Chondrocyte (in vitro differentiated cells): ENCODE measurements around the gene VPS8. TPM values are rescaled to one million over a fixed set of nuclear protein-coding genes. Genes with fewer than 3 reads are reported as not detected.

Experiments
- DNase-seq: peaks from one replicate; pipeline ENCODE4 v3.0.0; 2021; ENCODE audit warnings: mixed read lengths, low spot score
- H3K27ac Mint-ChIP-seq: one replicate; pipeline ENCODE4 v1.8.0; 2021; ENCODE audit warnings: mild to moderate bottlenecking, moderate library complexity, mixed read lengths; ENCODE audit not compliant: unreplicated experiment
- H3K27me3 Mint-ChIP-seq: 2 replicates; pipeline ENCODE4 v1.8.0; 2021; ENCODE audit warnings: low read depth, mixed read lengths
- H3K36me3 Mint-ChIP-seq: 2 replicates; pipeline ENCODE4 v1.8.0; 2021; ENCODE audit warnings: low read depth, mixed read lengths
- H3K4me1 Mint-ChIP-seq: 2 replicates; pipeline ENCODE4 v1.8.0; 2021; ENCODE audit warnings: low read depth, mild to moderate bottlenecking, mixed read lengths
- H3K4me3 Mint-ChIP-seq: one replicate; pipeline ENCODE4 v1.8.0; 2021; ENCODE audit warnings: mild to moderate bottlenecking, moderate library complexity, mixed read lengths; ENCODE audit not compliant: unreplicated experiment
- H3K9me3 Mint-ChIP-seq: 2 replicates; pipeline ENCODE4 v1.8.0; 2021; ENCODE audit warnings: low read depth, mixed read lengths
- total RNA-seq: library from RNA; stranded (reverse); gene quantifications from 3 replicates; pipeline ENCODE4 v1.2.1, GENCODE V29; 2021
- TF ChIP-seq, protein P1 (sequence below): fragments of 200-600 bp; sonication (generic); IDR thresholded peaks from 2 replicates; pipeline ENCODE4 v1.5.0; 2021; ENCODE audit warnings: antibody characterized with exemption, mild to moderate bottlenecking, moderate library complexity

Gene VPS8
- total RNA-seq, 1 donor from 2014 or later, result 53.7 TPM

DNA sequence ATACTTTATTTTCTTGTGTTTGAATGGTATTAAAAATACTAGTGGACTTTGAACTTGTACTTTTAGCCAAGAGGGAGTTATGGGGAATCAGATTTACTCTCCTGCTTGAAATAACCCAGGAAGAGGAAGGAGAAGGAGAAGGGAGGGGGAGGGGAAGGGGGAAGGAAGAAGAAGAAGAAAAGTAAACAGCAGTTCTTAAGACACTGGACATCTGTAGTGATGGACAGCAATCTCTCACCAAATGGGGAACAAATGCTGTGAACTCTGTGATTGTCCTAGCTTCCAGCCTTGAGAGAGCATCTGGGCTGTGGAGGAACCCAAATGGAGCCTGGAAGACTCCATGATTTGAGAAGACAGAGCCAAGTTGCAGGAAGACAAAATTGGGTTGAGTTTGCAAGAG, 52.0 kb downstream of the VPS8 start:
- no peak overlapping the region for H3K4me3 Mint-ChIP-seq
- DNase-seq, result no peak
- H3K9me3 Mint-ChIP-seq, result no peaks in the 10 kb centered on the region
- no peak overlapping the region for H3K27ac Mint-ChIP-seq
- H3K27me3 Mint-ChIP-seq, result no peaks in the 10 kb centered on the region
- peaks cover 3% of the 10 kb centered on the region for H3K4me1 Mint-ChIP-seq
- peaks cover 17% of the 10 kb centered on the region for H3K36me3 Mint-ChIP-seq
- TF ChIP-seq, protein P1, sequence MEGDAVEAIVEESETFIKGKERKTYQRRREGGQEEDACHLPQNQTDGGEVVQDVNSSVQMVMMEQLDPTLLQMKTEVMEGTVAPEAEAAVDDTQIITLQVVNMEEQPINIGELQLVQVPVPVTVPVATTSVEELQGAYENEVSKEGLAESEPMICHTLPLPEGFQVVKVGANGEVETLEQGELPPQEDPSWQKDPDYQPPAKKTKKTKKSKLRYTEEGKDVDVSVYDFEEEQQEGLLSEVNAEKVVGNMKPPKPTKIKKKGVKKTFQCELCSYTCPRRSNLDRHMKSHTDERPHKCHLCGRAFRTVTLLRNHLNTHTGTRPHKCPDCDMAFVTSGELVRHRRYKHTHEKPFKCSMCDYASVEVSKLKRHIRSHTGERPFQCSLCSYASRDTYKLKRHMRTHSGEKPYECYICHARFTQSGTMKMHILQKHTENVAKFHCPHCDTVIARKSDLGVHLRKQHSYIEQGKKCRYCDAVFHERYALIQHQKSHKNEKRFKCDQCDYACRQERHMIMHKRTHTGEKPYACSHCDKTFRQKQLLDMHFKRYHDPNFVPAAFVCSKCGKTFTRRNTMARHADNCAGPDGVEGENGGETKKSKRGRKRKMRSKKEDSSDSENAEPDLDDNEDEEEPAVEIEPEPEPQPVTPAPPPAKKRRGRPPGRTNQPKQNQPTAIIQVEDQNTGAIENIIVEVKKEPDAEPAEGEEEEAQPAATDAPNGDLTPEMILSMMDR, result no peak

DNA sequence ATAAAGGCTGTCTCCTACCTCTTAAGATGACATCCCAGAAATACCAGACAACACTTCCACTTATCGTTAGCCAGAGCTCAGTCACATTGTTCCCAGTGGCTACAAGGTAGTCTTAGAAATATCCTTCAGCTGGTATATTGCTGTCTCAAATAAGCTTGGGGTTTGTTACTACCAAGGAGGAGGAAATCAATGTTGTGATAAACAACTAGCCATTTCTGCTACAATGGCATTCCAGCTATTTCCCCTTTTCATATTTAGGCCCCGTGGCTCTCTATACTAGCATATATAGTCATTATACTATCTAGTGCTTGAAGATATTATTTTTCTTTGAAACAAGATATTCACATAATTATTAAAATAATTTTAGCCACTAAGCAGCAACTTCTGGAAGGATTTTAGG, 56.5 kb downstream of the VPS8 start:
- no peak overlapping the region for H3K4me3 Mint-ChIP-seq
- TF ChIP-seq, protein P1, result no peak
- no peaks in the 10 kb centered on the region for H3K27me3 Mint-ChIP-seq
- no peak for DNase-seq
- H3K27ac Mint-ChIP-seq, result no peak overlapping the region
- peaks cover 11% of the 10 kb centered on the region for H3K36me3 Mint-ChIP-seq
- peaks cover 3% of the 10 kb centered on the region for H3K4me1 Mint-ChIP-seq
- H3K9me3 Mint-ChIP-seq, result no peaks in the 10 kb centered on the region

DNA sequence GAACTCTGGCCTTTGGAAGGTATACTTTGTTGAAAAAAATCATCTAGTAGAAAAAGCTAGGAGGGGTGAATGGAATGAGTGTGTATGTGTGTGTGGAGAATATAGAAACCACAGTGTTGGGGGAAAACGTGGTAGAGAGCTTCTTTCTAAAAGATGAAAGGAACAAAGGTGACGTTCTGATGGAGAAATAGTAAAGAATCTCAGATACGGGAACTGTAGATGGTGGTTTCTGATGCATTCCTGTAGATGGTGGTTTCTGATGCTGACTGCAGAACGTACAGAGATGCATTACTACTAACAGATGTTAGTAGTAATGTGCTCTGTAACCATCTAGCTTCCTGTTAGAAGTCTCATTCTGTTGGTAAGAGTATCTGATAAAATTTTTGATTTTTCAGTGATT, 60.2 kb downstream of the VPS8 start:
- no peaks in the 10 kb centered on the region for H3K9me3 Mint-ChIP-seq
- TF ChIP-seq, protein P1, result no peak

DNA sequence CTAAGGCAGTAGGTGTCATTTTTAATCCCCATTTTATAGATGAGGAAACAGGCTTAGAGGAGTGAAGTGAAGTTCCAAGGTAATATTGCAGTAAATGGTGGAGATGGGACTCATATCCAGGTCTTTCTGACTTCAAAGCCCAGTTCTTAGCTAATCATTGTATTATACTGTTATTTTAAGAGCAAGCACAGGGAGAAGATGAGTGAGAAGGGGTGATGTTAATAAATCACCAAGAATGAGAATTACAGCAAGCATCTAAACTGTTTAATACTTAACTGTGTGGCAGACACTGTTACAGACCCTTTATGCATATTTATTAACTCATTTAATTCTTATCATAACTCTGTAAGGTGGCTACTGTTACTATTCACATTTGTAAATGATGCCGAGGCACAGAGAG, 61.2 kb downstream of the VPS8 start:
- peaks cover 3% of the 10 kb centered on the region for H3K4me1 Mint-ChIP-seq
- H3K27ac Mint-ChIP-seq, result no peak overlapping the region
- H3K27me3 Mint-ChIP-seq, result no peaks in the 10 kb centered on the region
- DNase-seq, result no peak
- H3K36me3 Mint-ChIP-seq, result peaks cover 9% of the 10 kb centered on the region
- no peak overlapping the region for H3K4me3 Mint-ChIP-seq
- TF ChIP-seq, protein P1, result no peak
- H3K9me3 Mint-ChIP-seq, result no peaks in the 10 kb centered on the region

More for the DNA sequence above, 60.2 kb downstream of the VPS8 start:
- no peak overlapping the region for H3K4me3 Mint-ChIP-seq
- no peak overlapping the region for H3K27ac Mint-ChIP-seq
- H3K4me1 Mint-ChIP-seq, result peaks cover 3% of the 10 kb centered on the region
- H3K36me3 Mint-ChIP-seq, result peaks cover 9% of the 10 kb centered on the region
- DNase-seq, result no peak
- H3K27me3 Mint-ChIP-seq, result no peaks in the 10 kb centered on the region

DNA sequence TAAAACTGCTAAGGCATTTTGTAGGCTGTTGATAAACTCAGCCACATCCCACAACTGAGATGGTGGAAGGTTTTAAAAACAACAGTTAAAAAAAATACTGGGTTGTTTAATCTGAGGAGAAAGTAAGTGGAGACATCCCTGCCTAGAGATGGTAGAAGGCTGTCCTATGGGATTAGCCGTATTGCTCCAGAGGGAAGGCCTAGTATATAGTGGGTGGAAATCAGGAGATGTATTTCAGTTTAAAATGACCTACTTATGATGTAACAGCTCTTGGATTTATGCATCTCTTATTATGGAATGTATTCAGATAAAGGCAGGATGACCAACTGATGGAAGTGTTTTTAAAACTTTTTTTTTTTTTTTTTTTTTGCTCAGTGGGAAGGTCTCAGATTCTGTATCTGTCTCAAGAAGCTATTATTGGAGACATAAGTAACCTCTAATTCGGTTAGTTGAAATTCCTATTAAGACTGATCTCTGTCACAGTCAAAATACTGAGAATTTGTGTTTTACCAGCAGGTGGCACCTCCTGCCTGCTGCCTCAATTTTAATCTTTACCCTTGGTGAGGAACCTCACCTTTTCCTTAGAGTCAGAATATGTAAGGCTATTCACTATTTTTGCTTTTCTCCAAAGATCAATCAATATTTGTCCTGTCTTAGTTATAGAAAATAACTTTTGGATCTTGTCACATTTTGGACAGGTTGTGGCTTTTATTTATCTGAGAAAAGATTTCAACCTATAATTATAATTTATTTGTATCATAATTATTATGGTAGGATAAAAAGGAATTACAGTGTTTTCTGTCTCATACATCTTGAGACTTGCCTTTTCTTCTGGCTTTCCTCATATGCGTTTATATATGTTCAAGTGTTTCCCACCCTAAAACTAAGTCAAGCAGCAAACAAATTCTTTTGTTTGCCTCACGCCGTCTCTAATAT, 63.0 kb downstream of the VPS8 start:
- H3K27me3 Mint-ChIP-seq, result no peaks in the 10 kb centered on the region
- H3K36me3 Mint-ChIP-seq, result peaks cover 6% of the 10 kb centered on the region
- DNase-seq, result no peak
- H3K4me1 Mint-ChIP-seq, result no peaks in the 10 kb centered on the region
- TF ChIP-seq, protein P1, result peak; percentile 88
- no peak overlapping the region for H3K4me3 Mint-ChIP-seq
- no peaks in the 10 kb centered on the region for H3K9me3 Mint-ChIP-seq
- no peak overlapping the region for H3K27ac Mint-ChIP-seq
